A549 treated with AZD9567 at 1 μM for 4 hours (cell line): Measurements from ENCODE around the gene HLCS. TPM values are rescaled to one million over a fixed set of nuclear protein-coding genes. Genes with fewer than 3 reads are reported as not detected.

Experiments used
- total RNA-seq: library from RNA; stranded (reverse); fragments of 200-300 nt; extraction: Qiagen RNA extraction; gene quantifications from 5 replicates; pipeline ENCODE4 v1.2.3, GENCODE V29; 2022; ENCODE audit not compliant: insufficient read depth

HLCS gene
- total RNA-seq: 5.8 to 7.1 TPM (median 6.8 TPM) in 5 replicates

GRCh38 chr21:36966066-36966820 lies at the start of gene HLCS:
Gene HLCS (minus strand): TSS chr21:36966669. CDS start chr21:36966638, 31 bp downstream.

GRCh38 chr21:37006486-37007291 lies 40.2 kb upstream of the HLCS start, which contains the start of gene RIPPLY3:
Gene RIPPLY3 (plus strand): TSS chr21:37006702. CDS start chr21:37006773, 71 bp downstream.

Other genes with a start within 250 kb of the HLCS start
- gene RIPPLY3, start 40.0 kb upstream of the HLCS start, total RNA-seq: 0.35 to 0.61 TPM (median 0.45 TPM) in 4 of 5 replicates, not detected in the other
- 13.9 to 17.7 TPM (median 16.5 TPM) in 5 replicates for gene PIGP, start 106.4 kb upstream of the HLCS start, total RNA-seq
- gene TTC3, start 106.6 kb upstream of the HLCS start, total RNA-seq: 26.3 to 49.7 TPM (median 28.8 TPM) in 5 replicates